Stomach (tissue), 19 donors: Measurements from ENCODE around the gene SPRR3. TPM values are rescaled to one million over a fixed set of nuclear protein-coding genes. Genes with fewer than 3 reads are reported as not detected.
A peak's percentile ranks its signal among the peaks of the same experiment; 100 is the strongest.

Experiments
- DNase-seq, 2 donors: peaks; one replicate each; pipeline versions ENCODE4 v3.0.0 to v3.0.0-alpha.2; 2013 to 2019
- H3K27ac ChIP-seq, 5 donors: fragments of 200-600 bp in 4 of 5; sonication (generic) in 4 of 5; one replicate each; pipeline ENCODE4 v1.5.1; 2013 to 2019; ENCODE audit warnings: mild to moderate bottlenecking in 1 of 5, moderate library complexity in 1 of 5
- H3K27me3 ChIP-seq, 3 donors: fragments of 200-600 bp; sonication (generic); one replicate each; pipeline ENCODE4 v1.5.1; 2017 to 2019; ENCODE audit warnings: mixed run types in 1 of 3
- H3K36me3 ChIP-seq, 4 donors: fragments of 200-600 bp; sonication (generic); 1 replicate in 3 of 4; 2 replicates in 1 of 4; pipeline ENCODE4 v1.5.1; 2016 to 2019
- H3K4me1 ChIP-seq, 4 donors: fragments of 200-600 bp; sonication (generic); one replicate each; pipeline ENCODE4 v1.5.1; 2016 to 2019
- H3K4me3 ChIP-seq, 4 donors: fragments of 200-600 bp; sonication (generic) in 3 of 4; one replicate each; pipeline ENCODE4 v1.5.1; 2016 to 2019; ENCODE audit warnings: mild to moderate bottlenecking in 1 of 4
- H3K9me3 ChIP-seq, 4 donors: fragments of 200-600 bp; sonication (generic); one replicate each; pipeline ENCODE4 v1.5.1; 2016 to 2019
- EP300 ChIP-seq: sonication (generic); formaldehyde crosslinking; IDR thresholded peaks from one replicate; pipeline ENCODE4 v1.6.1; 2017; ENCODE audit warnings: antibody characterized with exemption
- POLR2A ChIP-seq, 4 donors: fragments of 450-650 bp; IDR thresholded peaks; one replicate each; pipeline ENCODE4 v1.6.1; 2016; ENCODE audit warnings: antibody characterized with exemption in 4 of 4, control low read depth in 2 of 4, mild to moderate bottlenecking in 1 of 4, moderate library complexity in 1 of 4
- POLR2AphosphoS5 ChIP-seq, 3 donors: sonication (generic); formaldehyde crosslinking; IDR thresholded peaks; one replicate each; pipeline ENCODE4 v1.6.1; 2016; ENCODE audit warnings: antibody characterized with exemption in 3 of 3
- WGBS, 5 donors: extraction: QIAGEN DNeasy Blood & Tissue Kit in 3 of 5; methylation state at CpG; one replicate each; pipeline versions ENCODE4 v1.1.5 to v1.1.7; 2013 to 2018; 5-methylcytosine and 5-hydroxymethylcytosine counted together
- intact Hi-C: fragments of 100-400 bp; cut with DNase I; formaldehyde crosslinking; loops from one replicate; pipeline ENCODE4 v1.15.1; 2023; ENCODE audit warnings: low total_unique reads
- long read RNA-seq, 10 donors: transcript quantifications; one replicate each; lab custom pipeline, GENCODE V29; 2026
- polyA plus RNA-seq, 3 donors: library from polyadenylated mRNA; stranded (reverse); fragments of 200-250 nt; gene quantifications; one replicate each; pipeline ENCODE4 v1.2.3, GENCODE V29; 2013
- total RNA-seq, 5 donors: library from RNA; depleted of rRNA; stranded (reverse); fragments of >200 nt; gene quantifications; one replicate each; pipeline versions ENCODE4 v1.1.0 to v1.2.3, GENCODE V29; 2014 to 2016
- TF ChIP-seq, protein P1 (sequence below), 7 experiments: fragments of 450-650 bp in 4 of 7; fragments of 200-600 bp in 3 of 7; sonication (generic) in 3 of 7; IDR thresholded peaks; one replicate each; pipeline ENCODE4 v1.5.1; 2016 to 2019; ENCODE audit warnings: antibody characterized with exemption in 7 of 7, control low read depth in 2 of 7, mild to moderate bottlenecking in 1 of 7
- donor health status: healthy with polysubstance abuse.
- donor health status: Bipolar disorder and iron deficiency.
- donor health status: healthy.

SPRR3 gene
- total RNA-seq (1 to 10 TPM in 1 of 5 donors, not detected in 4; 3.1 TPM), polyA plus RNA-seq (100 to 1,000 TPM in 1 of 3 donors, 10 to 100 TPM in 1, not detected in 1; 12.8 to 932 TPM)
- long read RNA-seq, donor 1 = 0 reads
- long read RNA-seq, donor 2 = 0 reads
- long read RNA-seq, donor 3 = 0 reads
- long read RNA-seq, donor 4 = 0 reads
- long read RNA-seq, donor 5 = 0 reads
- long read RNA-seq, donor 6 = 0 reads
- long read RNA-seq, donor 7 = 0 reads
- long read RNA-seq, donor 8 = 0 reads
- long read RNA-seq, donor 9 = 0 reads
- long read RNA-seq, donor 10 = 0 reads

- Histone ChIP-seq H3K27ac (no peak within 1 kb of the TSS), H3K4me1 (no peaks in the 10 kb centered on the region), H3K27me3 (no peaks in the 10 kb centered on the region), H3K36me3 (no peaks in the 10 kb centered on the region), H3K9me3 (no peaks in the 10 kb centered on the region), H3K4me3 (no peak within 1 kb of the TSS)
- no peak for TF ChIP-seq POLR2A (IDR thresholded peaks at IDR 0.05)
- no peak for TF ChIP-seq POLR2AphosphoS5 (IDR thresholded peaks at IDR 0.05)
- no peak for TF ChIP-seq EP300
- TF ChIP-seq, protein P1, sequence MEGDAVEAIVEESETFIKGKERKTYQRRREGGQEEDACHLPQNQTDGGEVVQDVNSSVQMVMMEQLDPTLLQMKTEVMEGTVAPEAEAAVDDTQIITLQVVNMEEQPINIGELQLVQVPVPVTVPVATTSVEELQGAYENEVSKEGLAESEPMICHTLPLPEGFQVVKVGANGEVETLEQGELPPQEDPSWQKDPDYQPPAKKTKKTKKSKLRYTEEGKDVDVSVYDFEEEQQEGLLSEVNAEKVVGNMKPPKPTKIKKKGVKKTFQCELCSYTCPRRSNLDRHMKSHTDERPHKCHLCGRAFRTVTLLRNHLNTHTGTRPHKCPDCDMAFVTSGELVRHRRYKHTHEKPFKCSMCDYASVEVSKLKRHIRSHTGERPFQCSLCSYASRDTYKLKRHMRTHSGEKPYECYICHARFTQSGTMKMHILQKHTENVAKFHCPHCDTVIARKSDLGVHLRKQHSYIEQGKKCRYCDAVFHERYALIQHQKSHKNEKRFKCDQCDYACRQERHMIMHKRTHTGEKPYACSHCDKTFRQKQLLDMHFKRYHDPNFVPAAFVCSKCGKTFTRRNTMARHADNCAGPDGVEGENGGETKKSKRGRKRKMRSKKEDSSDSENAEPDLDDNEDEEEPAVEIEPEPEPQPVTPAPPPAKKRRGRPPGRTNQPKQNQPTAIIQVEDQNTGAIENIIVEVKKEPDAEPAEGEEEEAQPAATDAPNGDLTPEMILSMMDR (IDR thresholded peaks at IDR 0.05) = no peak
- WGBS, 5 donors = 63 to 69% (median 64%) methylated on average over 2 of the region's 2 CpGs
- no peak for DNase-seq
- intact Hi-C loops = no loop called here
These were observed at the start of gene SPRR3 for GRCh38 chr1:153001382-153001781. Gene SPRR3 (plus strand): TSS chr1:153001749. CDS start chr1:153003021, 1,272 bp downstream.

DNA sequence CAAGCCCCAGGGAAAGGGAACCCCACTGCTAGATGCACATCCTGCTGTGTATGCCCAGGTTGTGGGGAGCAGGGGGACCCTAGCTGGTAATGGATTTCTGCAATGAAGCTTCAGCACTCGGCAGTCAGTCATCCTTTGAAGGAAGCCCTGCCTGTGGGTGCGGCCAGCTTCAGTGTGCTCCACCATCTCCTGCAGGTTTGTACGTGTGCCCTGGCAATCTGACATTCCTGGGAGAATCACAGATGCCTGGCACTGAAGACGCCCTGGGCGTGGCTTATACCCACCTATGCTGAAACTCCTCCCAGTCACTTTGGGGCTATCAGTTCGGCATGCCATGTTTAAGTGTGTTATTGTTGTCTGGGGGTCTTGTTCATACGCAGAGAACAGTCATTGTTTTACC, 47.8 kb upstream of the SPRR3 start:
- H3K4me3 ChIP-seq = no peak overlapping the region
- TF ChIP-seq POLR2A (IDR thresholded peaks at IDR 0.05) (no peak), POLR2AphosphoS5 (IDR thresholded peaks at IDR 0.05) (no peak), EP300 (no peak)
- TF ChIP-seq, protein P1 (IDR thresholded peaks at IDR 0.05) = no peak
- no peaks in the 10 kb centered on the region for H3K27me3 ChIP-seq
- H3K4me1 ChIP-seq = no peaks in the 10 kb centered on the region
- no peak overlapping the region for H3K27ac ChIP-seq
- H3K36me3 ChIP-seq = no peaks in the 10 kb centered on the region
- no peak for DNase-seq
- intact Hi-C loops = no loop called here
- no peaks in the 10 kb centered on the region for H3K9me3 ChIP-seq
- 65 to 81% (median 67%) methylated on average over 5 to 7 of the region's 7 CpGs for WGBS, 5 donors

DNA sequence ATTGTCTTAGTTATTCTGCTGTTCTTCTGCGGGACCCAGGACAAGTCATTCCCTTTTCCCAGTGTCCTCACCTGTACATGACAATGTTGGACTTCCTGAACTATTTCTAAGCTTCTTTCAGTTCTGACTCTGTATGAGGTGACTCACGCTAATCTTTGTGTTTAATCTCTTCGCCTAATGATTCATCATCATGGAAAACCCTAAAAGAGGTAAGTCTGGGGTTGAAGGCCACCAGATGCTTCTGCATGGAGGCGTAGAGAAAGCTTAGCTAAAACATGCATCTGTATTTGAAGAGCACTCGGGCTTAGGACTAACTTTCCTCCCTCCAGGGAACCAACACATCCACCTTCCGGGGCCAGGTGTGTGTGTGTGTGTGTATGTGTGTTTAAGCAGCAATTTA, 47.1 kb upstream of the SPRR3 start:
- intact Hi-C loops = no loop called here

DNA sequence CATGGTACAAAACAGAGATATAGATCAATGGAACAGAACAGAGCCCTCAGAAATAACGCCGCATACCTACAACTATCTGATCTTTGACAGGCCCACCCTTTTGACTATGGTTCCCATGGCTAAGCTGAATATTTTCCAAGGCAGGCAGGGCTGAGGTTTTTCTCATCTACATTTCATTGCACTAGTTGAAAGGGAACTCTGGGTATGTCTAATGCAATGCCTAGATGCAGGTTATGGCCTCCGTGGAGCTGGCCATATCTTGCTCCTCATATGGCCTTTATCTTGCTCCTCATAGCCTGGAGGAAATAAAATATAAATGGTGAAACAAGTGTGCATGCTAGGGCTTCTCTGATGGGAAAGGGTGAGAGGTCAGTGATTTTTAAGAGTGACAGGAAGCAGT, 44.0 kb upstream of the SPRR3 start:
- H3K36me3 ChIP-seq = no peaks in the 10 kb centered on the region
- H3K27ac ChIP-seq = no peak overlapping the region
- no peak for DNase-seq
- TF ChIP-seq POLR2AphosphoS5 (IDR thresholded peaks at IDR 0.05) (no peak), POLR2A (IDR thresholded peaks at IDR 0.05) (no peak), EP300 (no peak)
- TF ChIP-seq, protein P1 (IDR thresholded peaks at IDR 0.05) = no peak
- no peak overlapping the region for H3K4me3 ChIP-seq
- WGBS, 5 donors = 84 to 89% (median 84%) methylated on average over 3 of the region's 3 CpGs
- H3K4me1 ChIP-seq = no peaks in the 10 kb centered on the region
- no peaks in the 10 kb centered on the region for H3K9me3 ChIP-seq
- intact Hi-C loops = no loop called here
- H3K27me3 ChIP-seq = peaks cover 0 to 5% (median 0%) of the 10 kb centered on the region in 3 donors

More for the DNA sequence above, 47.1 kb upstream of the SPRR3 start:
- Histone ChIP-seq H3K4me1 (no peaks in the 10 kb centered on the region), H3K9me3 (no peaks in the 10 kb centered on the region), H3K36me3 (no peaks in the 10 kb centered on the region), H3K27ac (peak overlapping the region in 1 of 5 donors; percentile 20), H3K27me3 (no peaks in the 10 kb centered on the region), H3K4me3 (no peak overlapping the region)
- no peak for DNase-seq
- 73 to 77% (median 75%) methylated on average over 6 of the region's 6 CpGs for WGBS, 5 donors
- no peak for TF ChIP-seq POLR2AphosphoS5 (IDR thresholded peaks at IDR 0.05)
- TF ChIP-seq EP300 = no peak
- no peak for TF ChIP-seq POLR2A (IDR thresholded peaks at IDR 0.05)
- TF ChIP-seq, protein P1 (IDR thresholded peaks at IDR 0.05) = no peak
